CD14-positive monocyte (primary cell): Measurements from ENCODE around the gene ZBTB7C. TPM values are rescaled to one million over a fixed set of nuclear protein-coding genes. Genes with fewer than 3 reads are reported as not detected.

Source experiments
- DNase-seq, 3 donors: peaks; one replicate each; pipeline ENCODE4 v3.0.0-alpha.2; 2011 to 2022
- H2AFZ ChIP-seq: 2 replicates; pipeline ENCODE4 v1.6.0; 2012; ENCODE audit warnings: mild to moderate bottlenecking, low read depth, low read length, inconsistent platforms; ENCODE audit not compliant: insufficient read depth, poor library complexity, severe bottlenecking
- H3K27ac ChIP-seq, 2 donors: 1 replicate in 1 of 2; 2 replicates in 1 of 2; pipeline ENCODE4 v1.5.1; 2012 to 2013; ENCODE audit warnings: low read length in 2 of 2, control low read depth in 1 of 2, inconsistent platforms in 1 of 2, low read depth in 1 of 2, mild to moderate bottlenecking in 1 of 2
- H3K27me3 ChIP-seq, 2 donors: one replicate each; pipeline versions ENCODE4 v1.6.0 to v1.6.1; 2011 to 2013; ENCODE audit warnings: low read length in 2 of 2; ENCODE audit not compliant: control insufficient read depth in 2 of 2, insufficient read depth in 2 of 2
- H3K36me3 ChIP-seq, 2 donors: replicated peaks in 1 of 2; 1 replicate in 1 of 2; 2 replicates in 1 of 2; pipeline versions ENCODE4 v1.5.1 to v1.6.1; 2012 to 2013; ENCODE audit warnings: low read length in 2 of 2, control low read depth in 1 of 2, inconsistent platforms in 1 of 2, mild to moderate bottlenecking in 1 of 2; ENCODE audit not compliant: insufficient read depth in 2 of 2, control insufficient read depth in 1 of 2
- H3K4me1 ChIP-seq, 2 donors: 1 replicate in 1 of 2; 2 replicates in 1 of 2; pipeline versions ENCODE4 v1.5.1 to v1.6.1; 2012 to 2013; ENCODE audit warnings: low read length in 2 of 2, control low read depth in 1 of 2, inconsistent platforms in 1 of 2, mild to moderate bottlenecking in 1 of 2, moderate library complexity in 1 of 2; ENCODE audit not compliant: insufficient read depth in 2 of 2, control insufficient read depth in 1 of 2
- H3K4me2 ChIP-seq: replicated peaks from 2 replicates; pipeline ENCODE3; 2012; ENCODE audit warnings: low read length, moderate library complexity, mild to moderate bottlenecking; ENCODE audit not compliant: poor library complexity, severe bottlenecking; ENCODE audit errors: extremely low read depth
- H3K4me3 ChIP-seq, 3 experiments: fragments of 200-600 bp in 1 of 3; sonication (generic) in 1 of 3; replicated peaks in 1 of 3; 1 replicate in 2 of 3; 2 replicates in 1 of 3; pipeline ENCODE4 v1.5.1; 2011 to 2013; ENCODE audit warnings: low read length in 3 of 3, mild to moderate bottlenecking in 3 of 3, control low read depth in 2 of 3, low read depth in 2 of 3, inconsistent platforms in 1 of 3, moderate library complexity in 1 of 3
- H3K79me2 ChIP-seq: 2 replicates; pipeline ENCODE4 v1.6.0; 2012; ENCODE audit warnings: mild to moderate bottlenecking, control low read depth, inconsistent platforms, low read length, moderate library complexity; ENCODE audit not compliant: insufficient read depth
- H3K9ac ChIP-seq: 2 replicates; pipeline ENCODE4 v1.6.0; 2017; ENCODE audit warnings: low read length, mild to moderate bottlenecking; ENCODE audit not compliant: insufficient read depth, poor library complexity, severe bottlenecking
- H3K9me3 ChIP-seq, 2 donors: replicated peaks in 1 of 2; 1 replicate in 1 of 2; 2 replicates in 1 of 2; pipeline versions ENCODE4 v1.5.1 to v1.6.1; 2012 to 2013; ENCODE audit warnings: low read length in 2 of 2, control low read depth in 1 of 2; ENCODE audit not compliant: control insufficient read depth in 1 of 2, insufficient read depth in 1 of 2
- H4K20me1 ChIP-seq: 2 replicates; pipeline ENCODE4 v1.6.0; 2012; ENCODE audit warnings: mild to moderate bottlenecking, low read length, control low read depth, moderate library complexity; ENCODE audit not compliant: insufficient read depth
- H3K27ac Mint-ChIP-seq, 7 donors: one replicate each; pipeline ENCODE4 v1.8.0; 2020; ENCODE audit warnings: mild to moderate bottlenecking in 7 of 7, mixed read lengths in 7 of 7, moderate library complexity in 6 of 7, inconsistent platforms in 2 of 7
- H3K27me3 Mint-ChIP-seq, 3 donors: one replicate each; pipeline ENCODE4 v1.8.0; 2021 to 2022; ENCODE audit warnings: low read depth in 3 of 3, mild to moderate bottlenecking in 3 of 3, mixed read lengths in 3 of 3, moderate library complexity in 3 of 3, inconsistent platforms in 1 of 3
- H3K36me3 Mint-ChIP-seq, 2 donors: one replicate each; pipeline ENCODE4 v1.8.0; 2020; ENCODE audit warnings: mixed read lengths in 2 of 2, inconsistent platforms in 1 of 2, mild to moderate bottlenecking in 1 of 2
- H3K4me1 Mint-ChIP-seq: one replicate; pipeline ENCODE4 v1.8.0; 2020; ENCODE audit warnings: mild to moderate bottlenecking, mixed read lengths
- H3K4me3 Mint-ChIP-seq, 2 donors: one replicate each; pipeline ENCODE4 v1.8.0; 2020; ENCODE audit warnings: mild to moderate bottlenecking in 2 of 2, mixed read lengths in 2 of 2, moderate library complexity in 1 of 2
- H3K9me3 Mint-ChIP-seq, 7 donors: one replicate each; pipeline ENCODE4 v1.8.0; 2020 to 2022; ENCODE audit warnings: mixed read lengths in 7 of 7, mild to moderate bottlenecking in 6 of 7, moderate library complexity in 6 of 7, inconsistent platforms in 2 of 7
- WGBS: methylation state at CpG from one replicate; pipeline ENCODE4 v1.1.5; 2013; ENCODE audit warnings: missing lambda C conversion rate; ENCODE audit not compliant: insufficient coverage; 5-methylcytosine and 5-hydroxymethylcytosine counted together
- intact Hi-C, 2 donors: fragments of 100-400 bp; cut with micrococcal nuclease; formaldehyde crosslinking; loops; one replicate each; pipeline versions ENCODE4 v1.15.0 to v1.15.1; 2023
- polyA plus RNA-seq, 3 donors: library from polyadenylated mRNA; depleted of rRNA in 1 of 3; unstranded in 2 of 3; stranded (reverse) in 1 of 3; fragments of 300-500 nt in 2 of 3; fragments of >200 nt in 1 of 3; fragmentation: Illumina TruSeq in 2 of 3; gene quantifications; 1 replicate in 2 of 3; 2 replicates in 1 of 3; pipeline ENCODE4 v1.2.3, GENCODE V29; 2012 to 2021
- TF ChIP-seq, protein P1 (sequence below): fragments of 200-600 bp; IDR thresholded peaks from one replicate; pipeline ENCODE4 v1.8.0; 2022; ENCODE audit warnings: antibody characterized with exemption, mild to moderate bottlenecking

The ZBTB7C gene
- polyA plus RNA-seq, 3 donors = 0.03 to 0.09 TPM; not detected in 1

DNA sequence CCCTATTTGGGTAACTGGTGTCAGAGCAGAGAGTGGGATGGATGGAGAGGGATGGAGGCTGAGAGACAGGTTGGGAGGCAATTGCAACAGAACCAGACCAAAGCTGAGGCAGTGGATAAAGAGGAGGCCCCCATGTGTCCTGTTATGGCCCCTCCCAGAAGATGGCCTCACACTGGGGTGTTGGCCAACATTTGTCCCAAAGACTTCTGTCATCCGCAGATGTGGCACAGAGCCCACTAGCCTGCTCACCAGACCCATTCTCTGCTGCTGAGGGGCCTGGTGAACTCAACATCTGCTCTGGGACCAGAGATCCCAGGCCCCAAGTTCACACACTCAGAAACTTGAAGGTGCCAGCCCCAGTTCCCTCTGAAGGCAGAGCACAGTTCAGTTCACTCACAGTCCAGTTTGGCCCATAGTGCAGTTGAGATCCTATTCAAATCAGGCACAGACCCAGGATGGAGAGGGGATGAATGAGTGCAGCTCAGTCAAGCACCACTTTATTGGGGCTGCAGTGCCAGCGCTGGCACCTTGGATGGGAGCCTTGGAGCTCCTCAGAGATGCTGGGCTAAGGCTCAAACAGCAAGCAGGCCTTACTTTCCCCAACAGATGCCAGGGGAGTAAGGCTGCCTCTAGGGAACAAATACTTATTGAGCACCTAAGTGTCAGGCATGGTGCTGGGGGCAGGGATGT lies 189.2 kb downstream of the ZBTB7C start:
- TF ChIP-seq, protein P1, sequence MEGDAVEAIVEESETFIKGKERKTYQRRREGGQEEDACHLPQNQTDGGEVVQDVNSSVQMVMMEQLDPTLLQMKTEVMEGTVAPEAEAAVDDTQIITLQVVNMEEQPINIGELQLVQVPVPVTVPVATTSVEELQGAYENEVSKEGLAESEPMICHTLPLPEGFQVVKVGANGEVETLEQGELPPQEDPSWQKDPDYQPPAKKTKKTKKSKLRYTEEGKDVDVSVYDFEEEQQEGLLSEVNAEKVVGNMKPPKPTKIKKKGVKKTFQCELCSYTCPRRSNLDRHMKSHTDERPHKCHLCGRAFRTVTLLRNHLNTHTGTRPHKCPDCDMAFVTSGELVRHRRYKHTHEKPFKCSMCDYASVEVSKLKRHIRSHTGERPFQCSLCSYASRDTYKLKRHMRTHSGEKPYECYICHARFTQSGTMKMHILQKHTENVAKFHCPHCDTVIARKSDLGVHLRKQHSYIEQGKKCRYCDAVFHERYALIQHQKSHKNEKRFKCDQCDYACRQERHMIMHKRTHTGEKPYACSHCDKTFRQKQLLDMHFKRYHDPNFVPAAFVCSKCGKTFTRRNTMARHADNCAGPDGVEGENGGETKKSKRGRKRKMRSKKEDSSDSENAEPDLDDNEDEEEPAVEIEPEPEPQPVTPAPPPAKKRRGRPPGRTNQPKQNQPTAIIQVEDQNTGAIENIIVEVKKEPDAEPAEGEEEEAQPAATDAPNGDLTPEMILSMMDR = no peak
- H3K4me1 ChIP-seq = peaks cover 0 to 38% of the 10 kb centered on the region in 2 donors
- Mint-ChIP-seq H3K36me3 (no peaks in the 10 kb centered on the region), H3K9me3 (no peaks in the 10 kb centered on the region), H3K4me3 (no peak overlapping the region), H3K4me1 (peaks cover 2% of the 10 kb centered on the region), H3K27ac (peak overlapping the region in 1 of 7 donors; percentile 75), H3K27me3 (peaks cover 2 to 4% (median 2%) of the 10 kb centered on the region in 3 donors)
- no peak overlapping the region for H3K4me3 ChIP-seq
- H3K79me2 ChIP-seq = no peaks in the 10 kb centered on the region
- intact Hi-C loops = no loop called here
- H3K27ac ChIP-seq = no peak overlapping the region
- 100% methylated on average over 1 of the region's 2 CpGs for WGBS
- DNase-seq = no peak
- H3K9ac ChIP-seq = no peak overlapping the region
- H3K4me2 ChIP-seq = no peak overlapping the region
- no peak overlapping the region for H2AFZ ChIP-seq
- H3K27me3 ChIP-seq = peaks cover 0 to 2% of the 10 kb centered on the region in 2 donors
- H4K20me1 ChIP-seq = no peaks in the 10 kb centered on the region
- H3K9me3 ChIP-seq = no peaks in the 10 kb centered on the region
- H3K36me3 ChIP-seq = no peaks in the 10 kb centered on the region

DNA sequence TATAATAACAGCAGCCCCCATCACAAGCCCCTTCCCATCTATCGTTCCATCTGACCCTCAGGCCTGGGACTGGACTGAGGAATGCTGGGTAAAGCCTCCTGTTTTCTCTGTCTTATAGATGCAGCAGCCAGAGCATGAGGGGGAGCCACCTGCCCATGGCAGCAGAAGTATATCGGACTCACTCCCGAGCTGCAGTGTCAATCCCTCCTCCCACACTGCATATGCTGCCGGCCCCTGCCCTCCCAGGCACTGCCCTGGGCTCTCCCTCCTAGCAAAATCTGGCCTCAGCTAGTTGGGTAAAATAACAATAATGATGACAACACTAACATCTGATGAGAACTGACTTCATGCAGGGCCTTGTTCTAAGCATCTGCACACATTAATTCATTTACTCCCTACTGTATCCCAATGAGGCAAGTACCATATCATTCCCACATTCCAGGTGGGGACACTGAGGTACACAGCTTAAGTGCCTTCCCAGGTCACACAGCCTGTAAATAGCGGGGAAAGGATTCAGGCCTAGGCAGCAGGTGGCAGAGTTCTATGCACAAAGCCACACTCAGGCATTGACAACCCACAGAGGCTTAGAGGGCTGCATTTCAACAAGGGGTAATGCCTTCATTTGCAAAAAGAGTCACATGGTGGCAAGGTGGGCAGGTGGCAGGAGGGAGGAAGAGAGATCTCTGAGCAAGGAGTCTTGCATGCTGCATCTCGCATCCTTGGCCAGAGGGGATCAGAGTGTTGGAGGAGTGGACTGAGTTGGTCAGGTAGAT lies 190.0 kb downstream of the ZBTB7C start:
- WGBS = 86% methylated on average over 5 of the region's 6 CpGs
- TF ChIP-seq, protein P1 = no peak
- Mint-ChIP-seq H3K27me3 (peaks cover 2 to 4% (median 2%) of the 10 kb centered on the region in 3 donors), H3K4me1 (no peaks in the 10 kb centered on the region), H3K4me3 (no peak overlapping the region), H3K27ac (no peak overlapping the region), H3K9me3 (no peaks in the 10 kb centered on the region), H3K36me3 (no peaks in the 10 kb centered on the region)
- no peaks in the 10 kb centered on the region for H3K79me2 ChIP-seq
- H3K27ac ChIP-seq = no peak overlapping the region
- no peaks in the 10 kb centered on the region for H4K20me1 ChIP-seq
- intact Hi-C loops = no loop called here
- no peak overlapping the region for H3K4me2 ChIP-seq
- H3K9me3 ChIP-seq = no peaks in the 10 kb centered on the region
- no peak overlapping the region for H3K4me3 ChIP-seq
- no peak overlapping the region for H3K9ac ChIP-seq
- DNase-seq = no peak
- H3K36me3 ChIP-seq = no peaks in the 10 kb centered on the region
- H2AFZ ChIP-seq = no peak overlapping the region
- peaks cover 0 to 2% of the 10 kb centered on the region in 2 donors for H3K27me3 ChIP-seq
- peaks cover 0 to 31% of the 10 kb centered on the region in 2 donors for H3K4me1 ChIP-seq
